IMR-90 (cell line): ENCODE measurements around the gene FAR2. TPM values are rescaled to one million over a fixed set of nuclear protein-coding genes. Genes with fewer than 3 reads are reported as not detected.

Source experiments
- ATAC-seq: fragments of 200-7000 bp; cut with Tn5 transposase; 2 replicates; pipeline ENCODE4 v1.9.1; 2020; ENCODE audit warnings: low read depth, mild to moderate bottlenecking, moderate library complexity
- BruUV-seq: library from RNA; stranded (reverse); fragments of 400-500 nt; replicated peaks from 2 replicates; lab custom pipeline; 2021; lab: Mats Ljungman, UMichigan
- CTCF ChIA-PET: fragments of 300-600 bp; formaldehyde crosslinking; extraction: SDS; loops from one replicate; lab custom pipeline; 2021; ENCODE audit warnings: antibody characterized with exemption; lab: Yijun Ruan, JAX
- POLR2A ChIA-PET: fragments of 300-600 bp; sonication (Branson Sonifier 250); formaldehyde crosslinking; loops from one replicate; lab custom pipeline; 2022; ENCODE audit warnings: antibody characterized with exemption; ENCODE audit not compliant: unreplicated experiment; lab: Charles Lee
- DNase-seq: peaks from one replicate; pipeline ENCODE4 v3.0.0; 2013
- H2AFZ ChIP-seq: replicated peaks from 2 replicates; pipeline ENCODE3; 2013; ENCODE audit warnings: low read length, mild to moderate bottlenecking; ENCODE audit not compliant: poor library complexity
- H2AK5ac ChIP-seq: 2 replicates; pipeline ENCODE4 v1.6.1; 2013; ENCODE audit warnings: low read depth, low read length, inconsistent platforms
- H2AK9ac ChIP-seq: replicated peaks from 2 replicates; pipeline ENCODE3; 2013; ENCODE audit warnings: mild to moderate bottlenecking, low read depth, low read length, moderate library complexity; ENCODE audit not compliant: poor library complexity
- H2BK120ac ChIP-seq: 2 replicates; pipeline ENCODE4 v1.6.1; 2013; ENCODE audit warnings: low read depth, low read length, inconsistent platforms
- H2BK15ac ChIP-seq: 3 replicates; pipeline ENCODE4 v1.6.1; 2013; ENCODE audit warnings: low read depth, low read length, inconsistent platforms
- H2BK20ac ChIP-seq: 2 replicates; pipeline ENCODE4 v1.6.1; 2013; ENCODE audit warnings: low read depth, mild to moderate bottlenecking, inconsistent platforms, low read length, moderate library complexity
- H2BK5ac ChIP-seq: 2 replicates; pipeline ENCODE4 v1.6.1; 2013; ENCODE audit warnings: mild to moderate bottlenecking, low read depth, low read length, inconsistent platforms; ENCODE audit not compliant: poor library complexity, severe bottlenecking
- H3K14ac ChIP-seq: replicated peaks from 2 replicates; pipeline ENCODE4 v1.6.1; 2013; ENCODE audit warnings: low read depth, low read length, inconsistent platforms
- H3K18ac ChIP-seq: 2 replicates; pipeline ENCODE4 v1.6.1; 2013; ENCODE audit warnings: low read depth, low read length, control low read depth
- H3K23ac ChIP-seq: 2 replicates; pipeline ENCODE4 v1.6.1; 2013; ENCODE audit warnings: low read depth, low read length, inconsistent platforms
- H3K27ac ChIP-seq: 2 replicates; pipeline ENCODE4 v1.5.1; 2013; ENCODE audit warnings: mild to moderate bottlenecking, control low read depth, low read length; ENCODE audit not compliant: insufficient read depth
- H3K27me3 ChIP-seq: 2 replicates; pipeline ENCODE4 v1.6.1; 2013; ENCODE audit warnings: low read length; ENCODE audit not compliant: control insufficient read depth, insufficient read depth
- H3K36me3 ChIP-seq: 2 replicates; pipeline ENCODE4 v1.6.1; 2013; ENCODE audit warnings: low read length, mixed read lengths; ENCODE audit not compliant: control insufficient read depth, insufficient read depth
- H3K4ac ChIP-seq: 2 replicates; pipeline ENCODE4 v1.6.1; 2013; ENCODE audit warnings: low read depth, low read length, inconsistent platforms
- H3K4me1 ChIP-seq: 2 replicates; pipeline ENCODE4 v1.6.1; 2013; ENCODE audit warnings: low read length, mixed read lengths; ENCODE audit not compliant: control insufficient read depth, insufficient read depth
- H3K4me2 ChIP-seq: 2 replicates; pipeline ENCODE4 v1.6.1; 2013; ENCODE audit warnings: low read depth, mild to moderate bottlenecking, control low read depth, low read length, moderate library complexity
- H3K4me3 ChIP-seq: 2 replicates; pipeline ENCODE4 v1.5.1; 2013; ENCODE audit warnings: low read depth, mild to moderate bottlenecking, control low read depth, low read length, moderate library complexity; ENCODE audit not compliant: insufficient read depth
- H3K56ac ChIP-seq: 2 replicates; pipeline ENCODE4 v1.6.1; 2013; ENCODE audit warnings: low read length, inconsistent platforms; ENCODE audit not compliant: insufficient read depth; ENCODE audit errors: extremely low read depth
- H3K79me1 ChIP-seq, 2 experiments: 2 replicates each; pipeline ENCODE4 v1.6.1; 2013; ENCODE audit warnings: low read length in 2 of 2, inconsistent platforms in 1 of 2, low read depth in 1 of 2
- H3K9ac ChIP-seq: 2 replicates; pipeline ENCODE4 v1.6.1; 2013; ENCODE audit warnings: low read depth, low read length, control low read depth
- H3K9me1 ChIP-seq: 2 replicates; pipeline ENCODE4 v1.6.1; 2013; ENCODE audit warnings: low read length, inconsistent platforms; ENCODE audit not compliant: insufficient read depth
- H3K9me3 ChIP-seq: 2 replicates; pipeline ENCODE4 v1.6.1; 2013; ENCODE audit warnings: low read length; ENCODE audit not compliant: control insufficient read depth, insufficient read depth
- H4K20me1 ChIP-seq: 2 replicates; pipeline ENCODE4 v1.6.1; 2013; ENCODE audit warnings: low read length, inconsistent platforms; ENCODE audit not compliant: insufficient read depth
- H4K5ac ChIP-seq: 2 replicates; pipeline ENCODE4 v1.6.1; 2013; ENCODE audit warnings: mild to moderate bottlenecking, low read depth, low read length, control low read depth
- H4K8ac ChIP-seq, 2 experiments: 2 replicates each; pipeline ENCODE4 v1.6.1; 2013; ENCODE audit warnings: low read depth in 2 of 2, low read length in 2 of 2, control low read depth in 1 of 2, inconsistent platforms in 1 of 2
- H4K91ac ChIP-seq: 2 replicates; pipeline ENCODE4 v1.6.1; 2013; ENCODE audit warnings: low read depth, low read length, inconsistent platforms; ENCODE audit not compliant: insufficient read depth
- BHLHE40 ChIP-seq: fragments of 150-350 bp; IDR thresholded peaks from 2 replicates; pipeline ENCODE4 v1.6.1; 2016; ENCODE audit warnings: mild to moderate bottlenecking, low read depth, low read length
- CEBPB ChIP-seq: IDR thresholded peaks from 2 replicates; pipeline ENCODE4 v1.6.1; 2012; ENCODE audit warnings: low read depth, low read length, improper control_type of control experiment
- CHD1 ChIP-seq: IDR thresholded peaks from 2 replicates; pipeline ENCODE4 v1.6.1; 2012; ENCODE audit warnings: low read depth, low read length, improper control_type of control experiment
- CTCF ChIP-seq: conservative IDR thresholded peaks from 2 replicates; pipeline ENCODE4 v1.5.1; 2012; ENCODE audit warnings: mild to moderate bottlenecking, low read depth, low read length, improper control_type of control experiment
- ELK1 ChIP-seq: fragments of 150-350 bp; IDR thresholded peaks from 2 replicates; pipeline ENCODE4 v1.6.1; 2016; ENCODE audit warnings: low read depth, mild to moderate bottlenecking, low read length, moderate library complexity, borderline replicate concordance
- FOS ChIP-seq: fragments of 150-350 bp; IDR thresholded peaks from 2 replicates; pipeline ENCODE4 v1.6.1; 2016; ENCODE audit warnings: low read depth, low read length
- MAFK ChIP-seq: IDR thresholded peaks from 2 replicates; pipeline ENCODE4 v1.6.1; 2012; ENCODE audit warnings: low read depth, low read length, improper control_type of control experiment
- MAZ ChIP-seq: IDR thresholded peaks from 2 replicates; pipeline ENCODE4 v1.6.1; 2012; ENCODE audit warnings: low read depth, mild to moderate bottlenecking, low read length, improper control_type of control experiment, moderate library complexity, borderline replicate concordance
- MXI1 ChIP-seq: IDR thresholded peaks from 2 replicates; pipeline ENCODE4 v1.6.1; 2012; ENCODE audit warnings: low read depth, mild to moderate bottlenecking, low read length, moderate library complexity, borderline replicate concordance
- NFE2L2 ChIP-seq: fragments of 150-350 bp; IDR thresholded peaks from 2 replicates; pipeline ENCODE4 v1.6.1; 2016; ENCODE audit warnings: low read depth, mild to moderate bottlenecking, low read length
- POLR2A ChIP-seq: IDR thresholded peaks from 2 replicates; pipeline ENCODE4 v1.6.1; 2012; ENCODE audit warnings: mild to moderate bottlenecking, low read depth, low read length
- RAD21 ChIP-seq: IDR thresholded peaks from 2 replicates; pipeline ENCODE4 v1.6.1; 2012; ENCODE audit warnings: low read length, improper control_type of control experiment
- RCOR1 ChIP-seq: IDR thresholded peaks from 2 replicates; pipeline ENCODE4 v1.6.1; 2012; ENCODE audit warnings: mild to moderate bottlenecking, low read length, improper control_type of control experiment; ENCODE audit not compliant: insufficient replicate concordance
- RFX5 ChIP-seq: IDR thresholded peaks from 2 replicates; pipeline ENCODE4 v1.8.0; 2012; ENCODE audit warnings: low read depth, mild to moderate bottlenecking, low read length, moderate library complexity
- SMC3 ChIP-seq: fragments of 150-350 bp; IDR thresholded peaks from 2 replicates; pipeline ENCODE4 v1.6.1; 2016; ENCODE audit warnings: low read depth, mild to moderate bottlenecking, antibody characterized with exemption, low read length, moderate library complexity
- USF2 ChIP-seq: fragments of 150-350 bp; IDR thresholded peaks from 2 replicates; pipeline ENCODE4 v1.6.1; 2017; ENCODE audit warnings: mild to moderate bottlenecking, antibody characterized with exemption, low read length, low read depth
- WGBS, 2 experiments: methylation state at CpG; one replicate each; pipeline versions ENCODE4 v1.1.5 to v1.1.7; 2013; ENCODE audit warnings: missing lambda C conversion rate in 2 of 2; ENCODE audit not compliant: insufficient read length in 1 of 2; ENCODE audit errors: extremely low coverage in 2 of 2; 5-methylcytosine and 5-hydroxymethylcytosine counted together
- dilution Hi-C: fragments of 300-500 bp; cut with HindIII; formaldehyde crosslinking; loops from one replicate; pipeline ENCODE4 v1.14.3; 2018; ENCODE audit warnings: low sequenced_read_pairs; ENCODE audit not compliant: unreplicated experiment
- in situ Hi-C: fragments of 300-500 bp; cut with MboI; formaldehyde crosslinking; loops from 3 replicates; pipeline ENCODE4 v1.14.3; 2019; ENCODE audit warnings: low sequenced_read_pairs, inconsistent platforms, mixed read lengths
- intact Hi-C: fragments of 100-400 bp; cut with micrococcal nuclease; formaldehyde crosslinking; loops from 2 replicates; pipeline ENCODE4 v1.10.0; 2022
- polyA plus RNA-seq, 3 experiments: library from polyadenylated mRNA; depleted of rRNA; stranded (reverse); fragments of >200 nt; gene quantifications; 2 replicates each; pipeline ENCODE4 v1.2.3, GENCODE V29; 2012; ENCODE audit warnings: low replicate concordance in 1 of 3
- total RNA-seq: library from RNA; depleted of rRNA; stranded (reverse); fragments of >200 nt; gene quantifications from 2 replicates; pipeline ENCODE4 v1.2.3, GENCODE V29; 2012

FAR2 gene
- total and polyA plus RNA-seq, 2 of the 4 experiments (the other 2 are of a cell fraction), result 1.1 to 2.0 TPM

- no peaks in the 10 kb centered on the region for H3K9me3 ChIP-seq
- in situ Hi-C loops, result no loop called here
- ChIA-PET CTCF (interaction anchor here (0.6 kb wide), 1 partner anchor 109 kb away, joined by 8 read pairs; no protein-coding TSS in a partner anchor), POLR2A (no interaction called here)
- no peak overlapping the region for H3K56ac ChIP-seq
- H3K27me3 ChIP-seq, result no peaks in the 10 kb centered on the region; the same call in none of the 2 replicates
- dilution Hi-C loops, result no loop called here
- H4K91ac ChIP-seq, result 0 out of 2 replicates have a peak overlapping the region, but pooled peaks have one; percentile 43
- H3K9me1 ChIP-seq, result no peaks in the 10 kb centered on the region
- intact Hi-C loops, result no loop called here
- H3K4ac ChIP-seq, result peak overlapping the region; percentile 83; the same call in 1 of the 2 replicates
- H3K4me3 ChIP-seq, result no peak overlapping the region
- H4K5ac ChIP-seq, result peak overlapping the region; percentile 11; the same call in 1 of the 2 replicates
- H2BK120ac ChIP-seq, result peak overlapping the region; percentile 92
- BruUV-seq, result no TSS peak
- TF ChIP-seq RCOR1 (no peak), CTCF (no peak), RAD21 (no peak), MAZ (no peak), USF2 (no peak), BHLHE40 (no peak), NFE2L2 (no peak), CHD1 (no peak), MAFK (no peak), POLR2A (no peak), SMC3 (no peak), MXI1 (no peak), FOS (no peak), CEBPB (no peak), RFX5 (no peak), ELK1 (no peak)
- peak overlapping the region in 1 of 2 experiments; percentile 60; a peak in 2 of 4 replicates for H4K8ac ChIP-seq
- peak overlapping the region; percentile 47; the same call in 1 of the 2 replicates for H3K18ac ChIP-seq
- H2AFZ ChIP-seq, result no peak overlapping the region
- no CpG with 5 or more reads among the region's 2 CpGs for WGBS, 2 experiments
- peaks cover 5% of the 10 kb centered on the region for H3K4me1 ChIP-seq
- no peaks in the 10 kb centered on the region for H3K36me3 ChIP-seq
- H3K4me2 ChIP-seq, result no peak overlapping the region
- no peak overlapping the region for H3K27ac ChIP-seq
- no peaks in the 10 kb centered on the region for H4K20me1 ChIP-seq
- peak overlapping the region; percentile 80 for H2BK20ac ChIP-seq
- H3K9ac ChIP-seq, result no peak overlapping the region
- peak overlapping the region; percentile 50 for H2BK5ac ChIP-seq
- peak overlapping the region; percentile 91 for H3K14ac ChIP-seq
- no peaks in the 10 kb centered on the region for H3K79me1 ChIP-seq
- peak overlapping the region; percentile 42; the same call in 1 of the 3 replicates for H2BK15ac ChIP-seq
- H2AK9ac ChIP-seq, result no peak overlapping the region
- no peak overlapping the region; the same call in 1 of the 2 replicates for H2AK5ac ChIP-seq
- no peak for ATAC-seq
- DNase-seq, result no peak
- peak overlapping the region; percentile 67 for H3K23ac ChIP-seq
These were observed 15.9 kb upstream of the FAR2 start for GRCh38 chr12:29133181-29133580.
